RWPE2 (cell line): ENCODE results near the gene TNS4.

Experiments used
- ATAC-seq: fragments of 200-7000 bp; cut with Tn5 transposase; 3 replicates; pipeline ENCODE4 v1.9.1; 2021; ENCODE audit warnings: low read depth
- DNase-seq: peaks from one replicate; pipeline ENCODE4 v3.0.0-alpha.2; 2020; ENCODE audit warnings: low spot score
- H3K27ac ChIP-seq: fragments of 450-650 bp; 2 replicates; pipeline ENCODE4 v1.5.1; 2017; ENCODE audit warnings: mild to moderate bottlenecking; ENCODE audit not compliant: poor library complexity, severe bottlenecking
- H3K27me3 ChIP-seq: fragments of 250-450 bp; sonication (Bioruptor Pico); 2 replicates; pipeline ENCODE4 v1.5.1; 2021; ENCODE audit warnings: mild to moderate bottlenecking, moderate library complexity; ENCODE audit not compliant: insufficient read depth, poor library complexity, severe bottlenecking
- H3K36me3 ChIP-seq: fragments of 250-450 bp; sonication (Bioruptor Pico); 2 replicates; pipeline ENCODE4 v1.5.1; 2020; ENCODE audit warnings: low read depth, mild to moderate bottlenecking, moderate library complexity
- H3K4me1 ChIP-seq: fragments of 250-450 bp; sonication (Bioruptor Pico); 2 replicates; pipeline ENCODE4 v1.5.1; 2021; ENCODE audit warnings: mild to moderate bottlenecking, moderate library complexity; ENCODE audit not compliant: insufficient read depth, poor library complexity, severe bottlenecking
- H3K4me3 ChIP-seq: fragments of 250-450 bp; sonication (Bioruptor Pico); 2 replicates; pipeline ENCODE4 v1.5.1; 2021; ENCODE audit warnings: mild to moderate bottlenecking, moderate library complexity; ENCODE audit not compliant: severe bottlenecking
- H3K9me3 ChIP-seq: fragments of 250-450 bp; sonication (Bioruptor Pico); 2 replicates; pipeline ENCODE4 v1.5.1; 2021; ENCODE audit warnings: mild to moderate bottlenecking, moderate library complexity; ENCODE audit not compliant: severe bottlenecking
- CTCF ChIP-seq: fragments of 450-650 bp; IDR thresholded peaks from one replicate; pipeline ENCODE4 v1.5.1; 2017; ENCODE audit warnings: mild to moderate bottlenecking, moderate library complexity; ENCODE audit not compliant: poor library complexity, severe bottlenecking

Gene TNS4

GRCh38 chr17:40454613-40454995 is 46.8 kb downstream of the TNS4 start:
- Histone ChIP-seq H3K9me3 (no peaks in the 10 kb centered on the region), H3K27ac (no peak overlapping the region), H3K36me3 (no peaks in the 10 kb centered on the region; the same call in 1 of the 2 replicates), H3K4me1 (no peaks in the 10 kb centered on the region), H3K4me3 (no peak overlapping the region), H3K27me3 (no peaks in the 10 kb centered on the region)
- DNase-seq, result no peak
- no peak for TF ChIP-seq CTCF
- ATAC-seq, result no peak

GRCh38 chr17:40453881-40454612 is 47.4 kb downstream of the TNS4 start:
- ATAC-seq (no peak), DNase-seq (no peak)
- Histone ChIP-seq H3K4me3 (no peak overlapping the region), H3K27me3 (no peaks in the 10 kb centered on the region), H3K9me3 (no peaks in the 10 kb centered on the region), H3K27ac (no peak overlapping the region), H3K4me1 (no peaks in the 10 kb centered on the region), H3K36me3 (no peaks in the 10 kb centered on the region; the same call in 1 of the 2 replicates)
- no peak for TF ChIP-seq CTCF

GRCh38 chr17:40452921-40453378 is 48.5 kb downstream of the TNS4 start:
- Histone ChIP-seq H3K36me3 (no peaks in the 10 kb centered on the region; the same call in 1 of the 2 replicates), H3K9me3 (no peaks in the 10 kb centered on the region), H3K4me1 (no peaks in the 10 kb centered on the region), H3K27me3 (no peaks in the 10 kb centered on the region), H3K27ac (no peak overlapping the region), H3K4me3 (no peak overlapping the region)
- no peak for DNase-seq
- peak; percentile 30; the same call in 2 of the 3 replicates for ATAC-seq
- TF ChIP-seq CTCF, result no peak

GRCh38 chr17:40452216-40452787 is 49.1 kb downstream of the TNS4 start:
- no peaks in the 10 kb centered on the region for H3K4me1 ChIP-seq
- no peak for TF ChIP-seq CTCF
- ATAC-seq (no peak), DNase-seq (no peak)
- no peak overlapping the region for H3K4me3 ChIP-seq
- no peaks in the 10 kb centered on the region for H3K27me3 ChIP-seq
- no peaks in the 10 kb centered on the region for H3K9me3 ChIP-seq
- no peak overlapping the region for H3K27ac ChIP-seq
- no peaks in the 10 kb centered on the region; the same call in 1 of the 2 replicates for H3K36me3 ChIP-seq

GRCh38 chr17:40451420-40451819 is 50.0 kb downstream of the TNS4 start:
- DNase-seq, result no peak
- H3K27ac ChIP-seq, result no peak overlapping the region
- H3K4me3 ChIP-seq, result no peak overlapping the region

More at GRCh38 chr17:40451420-40451819, 50.0 kb downstream of the TNS4 start:
- no peaks in the 10 kb centered on the region for H3K9me3 ChIP-seq
- no peaks in the 10 kb centered on the region for H3K27me3 ChIP-seq
- TF ChIP-seq CTCF, result no peak
- H3K4me1 ChIP-seq, result no peaks in the 10 kb centered on the region
- no peaks in the 10 kb centered on the region; the same call in 1 of the 2 replicates for H3K36me3 ChIP-seq
- ATAC-seq, result no peak
